HEK293 (cell line): ENCODE results near the gene NXNL2.

Experiments used
- CTCF ChIA-PET: fragments of 350-600 bp; formaldehyde crosslinking; extraction: SDS; loops from one replicate; lab custom pipeline; 2021; ENCODE audit warnings: antibody characterized with exemption; lab: Yijun Ruan, JAX
- POLR2A ChIA-PET: fragments of 300-600 bp; formaldehyde crosslinking; extraction: SDS; loops from one replicate; lab custom pipeline; 2020; ENCODE audit warnings: antibody characterized with exemption, inconsistent platforms; lab: Yijun Ruan, JAX
- H3K27ac ChIP-seq: fragments of 200-500 bp; sonication (Bioruptor generic); 2 replicates; pipeline ENCODE4 v1.5.1; 2014; ENCODE audit warnings: low read depth, low read length, control low read depth, inconsistent platforms; ENCODE audit errors: extremely low read depth
- H3K36me3 ChIP-seq, 2 experiments: fragments of 200-500 bp in 1 of 2; sonication (Bioruptor generic) in 1 of 2; 1 replicate in 1 of 2; 2 replicates in 1 of 2; pipeline ENCODE4 v1.5.1; 2014 to 2017; ENCODE audit warnings: inconsistent platforms in 2 of 2, low read length in 2 of 2; ENCODE audit not compliant: control insufficient read depth in 2 of 2, insufficient read depth in 1 of 2
- H3K4me1 ChIP-seq: fragments of 200-500 bp; sonication (Bioruptor generic); 2 replicates; pipeline ENCODE4 v1.5.1; 2014; ENCODE audit warnings: mild to moderate bottlenecking, low read length, inconsistent platforms; ENCODE audit not compliant: control insufficient read depth, insufficient read depth
- H3K4me3 ChIP-seq: 2 replicates; pipeline ENCODE4 v1.5.1; 2011; ENCODE audit warnings: low read depth, mild to moderate bottlenecking, control low read depth, low read length, moderate library complexity
- H3K9me3 ChIP-seq: fragments of 200-500 bp; sonication (Bioruptor generic); 2 replicates; pipeline ENCODE4 v1.5.1; 2014; ENCODE audit warnings: low read depth, low read length, inconsistent platforms; ENCODE audit not compliant: control insufficient read depth, insufficient read depth
- EGR2 ChIP-seq: fragments of 450-650 bp; formaldehyde crosslinking; IDR thresholded peaks from 2 replicates; pipeline ENCODE4 v1.5.1; 2016; ENCODE audit warnings: low read depth, missing biosample characterization, missing genetic modification characterization
- GLIS1 ChIP-seq: fragments of 450-650 bp; formaldehyde crosslinking; IDR thresholded peaks from 2 replicates; pipeline ENCODE4 v1.5.1; 2016; ENCODE audit warnings: missing biosample characterization, missing genetic modification characterization
- GLIS2 ChIP-seq: fragments of 450-650 bp; formaldehyde crosslinking; IDR thresholded peaks from 2 replicates; pipeline ENCODE4 v1.5.1; 2016; ENCODE audit warnings: missing biosample characterization, missing genetic modification characterization
- KLF1 ChIP-seq: fragments of 450-650 bp; formaldehyde crosslinking; IDR thresholded peaks from 2 replicates; pipeline ENCODE4 v1.5.1; 2016; ENCODE audit warnings: missing biosample characterization, missing genetic modification characterization
- KLF16 ChIP-seq: fragments of 450-650 bp; formaldehyde crosslinking; IDR thresholded peaks from 2 replicates; pipeline ENCODE4 v1.5.1; 2017; ENCODE audit warnings: missing biosample characterization, missing genetic modification characterization
- KLF9 ChIP-seq: fragments of 450-650 bp; formaldehyde crosslinking; IDR thresholded peaks from 2 replicates; pipeline ENCODE4 v1.5.1; 2016; ENCODE audit warnings: missing biosample characterization, missing genetic modification characterization, low read depth
- PRDM6 ChIP-seq: fragments of 450-650 bp; formaldehyde crosslinking; IDR thresholded peaks from 2 replicates; pipeline ENCODE4 v1.5.1; 2017; ENCODE audit warnings: missing biosample characterization, missing genetic modification characterization
- SCRT2 ChIP-seq: fragments of 450-650 bp; formaldehyde crosslinking; IDR thresholded peaks from 2 replicates; pipeline ENCODE4 v1.5.1; 2016; ENCODE audit warnings: missing biosample characterization, missing genetic modification characterization
- SP2 ChIP-seq: fragments of 450-650 bp; formaldehyde crosslinking; IDR thresholded peaks from 2 replicates; pipeline ENCODE4 v1.5.1; 2016; ENCODE audit warnings: missing biosample characterization, missing genetic modification characterization
- SP3 ChIP-seq: fragments of 450-650 bp; formaldehyde crosslinking; IDR thresholded peaks from 2 replicates; pipeline ENCODE4 v1.5.1; 2016; ENCODE audit warnings: missing biosample characterization, missing genetic modification characterization
- TCF7L2 ChIP-seq: IDR thresholded peaks from 2 replicates; pipeline ENCODE4 v1.6.1; 2011; ENCODE audit warnings: low read depth, mild to moderate bottlenecking, inconsistent platforms, low read length, moderate library complexity, borderline replicate concordance
- ZFHX2 ChIP-seq: fragments of 450-650 bp; formaldehyde crosslinking; conservative IDR thresholded peaks from 2 replicates; pipeline ENCODE4 v1.5.1; 2016; ENCODE audit warnings: missing biosample characterization, missing genetic modification characterization
- ZNF157 ChIP-seq: fragments of 450-650 bp; formaldehyde crosslinking; IDR thresholded peaks from 2 replicates; pipeline ENCODE4 v1.5.1; 2016; ENCODE audit warnings: missing biosample characterization, missing genetic modification characterization
- ZNF19 ChIP-seq: fragments of 450-650 bp; formaldehyde crosslinking; IDR thresholded peaks from 2 replicates; pipeline ENCODE4; 2016; ENCODE audit warnings: missing biosample characterization, missing genetic modification characterization, low read depth
- ZNF362 ChIP-seq: fragments of 450-650 bp; formaldehyde crosslinking; IDR thresholded peaks from 2 replicates; pipeline ENCODE4 v1.5.1; 2016; ENCODE audit warnings: missing biosample characterization, missing genetic modification characterization
- ZNF37A ChIP-seq: fragments of 450-650 bp; IDR thresholded peaks from 2 replicates; pipeline ENCODE4 v1.5.1; 2018; ENCODE audit warnings: missing biosample characterization, missing genetic modification characterization
- ZNF398 ChIP-seq: fragments of 450-650 bp; formaldehyde crosslinking; IDR thresholded peaks from 2 replicates; pipeline ENCODE4 v1.5.1; 2017; ENCODE audit warnings: missing biosample characterization, missing genetic modification characterization
- ZNF48 ChIP-seq: fragments of 450-650 bp; formaldehyde crosslinking; IDR thresholded peaks from 2 replicates; pipeline ENCODE4 v1.5.1; 2016; ENCODE audit warnings: missing biosample characterization, missing genetic modification characterization
- ZNF488 ChIP-seq: fragments of 450-650 bp; formaldehyde crosslinking; IDR thresholded peaks from 2 replicates; pipeline ENCODE4 v1.5.1; 2016; ENCODE audit warnings: missing biosample characterization, missing genetic modification characterization
- ZNF514 ChIP-seq: fragments of 450-650 bp; formaldehyde crosslinking; IDR thresholded peaks from 2 replicates; pipeline ENCODE4 v1.5.1; 2016; ENCODE audit warnings: missing biosample characterization, missing genetic modification characterization
- ZNF791 ChIP-seq: fragments of 450-650 bp; formaldehyde crosslinking; IDR thresholded peaks from 2 replicates; pipeline ENCODE4 v1.5.1; 2016; ENCODE audit warnings: missing biosample characterization, missing genetic modification characterization
- TF ChIP-seq, protein P1 (sequence below): fragments of 450-650 bp; formaldehyde crosslinking; IDR thresholded peaks from 2 replicates; pipeline ENCODE4 v1.5.1; 2016; ENCODE audit warnings: missing biosample characterization, missing genetic modification characterization
- TF ChIP-seq, protein P2 (sequence below): fragments of 450-650 bp; formaldehyde crosslinking; IDR thresholded peaks from 2 replicates; pipeline ENCODE4 v1.5.1; 2016; ENCODE audit warnings: missing biosample characterization, missing genetic modification characterization

The NXNL2 gene

GRCh38 chr9:88534456-88535225, at the start of gene NXNL2:
NXNL2 (plus strand) TSS chr9:88535178; CDS start chr9:88535435, 257 bp downstream.
- TF ChIP-seq ZNF791 (no peak), ZNF514 (no peak), KLF9 (tag by site-specific recombination) (peak; percentile 87), SP2 (tag by site-specific recombination) (peak; percentile 60), TCF7L2 (no peak), SP3 (tag by site-specific recombination) (peak; percentile 84), KLF1 (tag by site-specific recombination) (peak; percentile 2; the same call in 1 of the 2 replicates), ZNF19 (no peak), ZNF157 (tag by site-specific recombination) (no peak), ZNF398 (tag by site-specific recombination) (0 out of 2 replicates have a peak, but pooled peaks have one; percentile 10), EGR2 (tag by site-specific recombination) (peak; percentile 50), GLIS1 (tag by site-specific recombination) (peak; percentile 46; the same call in 1 of the 2 replicates), GLIS2 (tag by site-specific recombination) (peak; percentile 41; the same call in 1 of the 2 replicates), KLF16 (tag by site-specific recombination) (0 out of 2 replicates have a peak, but pooled peaks have one; percentile 51), ZNF37A (tag by site-specific recombination) (no peak), ZNF488 (tag by site-specific recombination) (no peak), ZNF48 (no peak), ZFHX2 (peak; percentile 68; the same call in 1 of the 2 replicates)
- TF ChIP-seq, protein P1, sequence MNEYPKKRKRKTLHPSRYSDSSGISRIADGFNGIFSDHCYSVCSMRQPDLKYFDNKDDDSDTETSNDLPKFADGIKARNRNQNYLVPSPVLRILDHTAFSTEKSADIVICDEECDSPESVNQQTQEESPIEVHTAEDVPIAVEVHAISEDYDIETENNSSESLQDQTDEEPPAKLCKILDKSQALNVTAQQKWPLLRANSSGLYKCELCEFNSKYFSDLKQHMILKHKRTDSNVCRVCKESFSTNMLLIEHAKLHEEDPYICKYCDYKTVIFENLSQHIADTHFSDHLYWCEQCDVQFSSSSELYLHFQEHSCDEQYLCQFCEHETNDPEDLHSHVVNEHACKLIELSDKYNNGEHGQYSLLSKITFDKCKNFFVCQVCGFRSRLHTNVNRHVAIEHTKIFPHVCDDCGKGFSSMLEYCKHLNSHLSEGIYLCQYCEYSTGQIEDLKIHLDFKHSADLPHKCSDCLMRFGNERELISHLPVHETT (tag by site-specific recombination), result no peak
- ChIA-PET CTCF (interaction anchor here (0.6 kb wide), 1 partner anchor 28 kb away, joined by 3 read pairs; no protein-coding TSS in a partner anchor), POLR2A (interaction anchor here (0.6 to 1.0 kb wide), 8 partner anchors 22 to 1215 kb away, joined by 3 to 7 read pairs (median 3); partner anchors contain the start of gene SPIN1)
- Histone ChIP-seq H3K4me1 (no peaks in the 10 kb centered on the region), H3K4me3 (peak within 1 kb of the TSS; percentile 52), H3K36me3 (no peaks in the 10 kb centered on the region), H3K27ac (no peak within 1 kb of the TSS), H3K9me3 (no peaks in the 10 kb centered on the region)

DNA sequence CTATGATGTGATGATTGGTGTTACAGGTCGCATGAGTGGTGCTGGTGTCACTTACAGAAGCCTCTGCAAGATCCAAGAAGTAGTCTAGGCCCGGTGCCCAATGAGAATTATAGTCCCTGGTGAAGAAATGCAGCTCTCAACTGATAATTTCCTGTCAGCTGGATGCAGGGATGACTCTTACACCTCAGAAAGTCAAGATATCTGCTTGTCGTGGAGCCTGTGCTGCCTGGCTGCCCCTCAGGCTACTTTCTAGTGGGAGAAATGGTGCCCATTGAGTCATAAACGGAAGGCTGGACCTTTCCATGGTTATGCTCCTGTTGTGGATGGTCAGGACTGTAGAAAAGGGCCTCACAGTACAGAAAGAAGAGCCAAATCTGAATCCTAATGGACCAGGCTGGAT, 46.8 kb upstream of the NXNL2 start:
- Histone ChIP-seq H3K9me3 (no peaks in the 10 kb centered on the region), H3K4me3 (no peak overlapping the region), H3K36me3 (peaks cover 3 to 15% of the 10 kb centered on the region in 2 experiments; a peak in 2 of 3 replicates), H3K27ac (no peak overlapping the region), H3K4me1 (no peaks in the 10 kb centered on the region)
- POLR2A ChIA-PET, result interaction anchor here (0.7 kb wide), 1 partner anchor 17 kb away, joined by 3 read pairs; no protein-coding TSS in a partner anchor
- TF ChIP-seq, protein P2, sequence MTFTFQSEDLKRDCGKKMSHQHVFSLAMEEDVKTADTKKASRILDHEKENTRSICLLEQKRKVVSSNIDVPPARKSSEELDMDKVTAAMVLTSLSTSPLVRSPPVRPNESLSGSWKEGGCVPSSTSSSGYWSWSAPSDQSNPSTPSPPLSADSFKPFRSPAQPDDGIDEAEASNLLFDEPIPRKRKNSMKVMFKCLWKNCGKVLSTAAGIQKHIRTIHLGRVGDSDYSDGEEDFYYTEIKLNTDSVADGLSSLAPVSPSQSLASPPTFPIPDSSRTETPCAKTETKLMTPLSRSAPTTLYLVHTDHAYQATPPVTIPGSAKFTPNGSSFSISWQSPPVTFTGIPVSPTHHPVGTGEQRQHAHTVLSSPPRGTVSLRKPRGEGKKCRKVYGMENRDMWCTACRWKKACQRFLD, result no peak
- no peak for TF ChIP-seq ZNF362
- TF ChIP-seq ZNF398 (tag by site-specific recombination), result no peak
- TF ChIP-seq SCRT2, result no peak
- TF ChIP-seq GLIS2 (tag by site-specific recombination), result no peak
- TF ChIP-seq PRDM6 (tag by site-specific recombination), result no peak
- CTCF ChIA-PET, result interaction anchor here (0.7 kb wide), 1 partner anchor 39 kb away, joined by 3 read pairs; no protein-coding TSS in a partner anchor
